GM18909 (cell line): ENCODE measurements around the gene AATK.
"Not testable (repeated sequence)": the region's sequence is repeated elsewhere in the genome, so short reads cannot be mapped to it uniquely, and the experiment has no call there.

Source experiments
- ATAC-seq: cut with Tn5 transposase; IDR thresholded peaks from one replicate; pipeline ENCODE4 v1.9.1; 2021; ENCODE audit warnings: mild to moderate bottlenecking; ENCODE audit not compliant: unreplicated experiment, poor library complexity

AATK gene

GRCh38 chr17:81163703-81164370 lies 2.2 kb downstream of the AATK start:
- no peak for ATAC-seq

GRCh38 chr17:81163051-81163695 lies 2.8 kb downstream of the AATK start:
- no peak for ATAC-seq

DNA sequence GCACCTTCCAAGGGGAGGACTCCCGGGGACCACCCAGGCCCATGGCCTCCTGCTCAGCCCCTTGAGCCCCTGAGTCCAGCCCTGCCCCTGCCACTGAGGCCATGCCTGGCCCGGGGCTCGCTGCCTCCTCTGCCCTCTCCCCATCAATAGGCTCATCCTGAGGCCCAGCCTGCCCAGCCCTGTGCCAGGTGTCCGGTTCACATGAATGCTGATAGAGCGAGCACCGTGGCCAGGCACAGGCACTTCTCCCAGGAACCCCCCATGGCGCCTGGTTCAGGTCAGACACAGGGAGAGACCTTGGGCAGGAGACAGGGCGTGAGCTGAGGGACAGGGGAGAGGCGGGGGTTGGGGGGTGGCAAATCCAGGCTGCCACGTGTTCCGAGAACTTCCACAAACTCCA lies 3.5 kb downstream of the AATK start:
- ATAC-seq = no peak

DNA sequence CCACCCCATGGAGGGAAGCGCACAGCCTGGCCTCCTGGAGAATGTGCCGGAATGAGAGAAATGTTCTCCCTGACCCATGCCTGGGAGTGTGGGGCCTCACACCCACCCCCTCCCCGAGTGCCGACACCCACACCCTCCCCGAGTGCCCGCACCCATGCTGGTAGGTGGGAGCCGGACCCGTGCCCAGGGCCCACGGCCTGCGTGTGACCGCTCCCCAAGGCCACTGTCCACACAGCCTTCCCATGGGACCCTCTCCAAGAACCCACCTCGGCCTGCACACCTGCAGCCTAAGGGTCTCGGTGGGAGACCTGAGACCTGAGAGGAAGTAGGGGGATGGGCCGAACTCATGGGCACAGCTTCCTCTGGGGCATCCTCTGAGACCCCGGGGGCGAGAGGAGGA lies 4.0 kb downstream of the AATK start:
- no peak for ATAC-seq

GRCh38 chr17:81161536-81161935 lies 4.5 kb downstream of the AATK start:
- no peak for ATAC-seq

GRCh38 chr17:81160747-81161453 lies 5.1 kb downstream of the AATK start:
- no peak for ATAC-seq

GRCh38 chr17:81160306-81160705 lies 5.7 kb downstream of the AATK start:
- no peak for ATAC-seq

GRCh38 chr17:81159611-81160265 lies 6.3 kb downstream of the AATK start:
- ATAC-seq = no peak

- ATAC-seq = no peak
Observed at GRCh38 chr17:81158688-81159590, 7.1 kb downstream of the AATK start.

- ATAC-seq = no peak
Observed at GRCh38 chr17:81157848-81158687, 8.0 kb downstream of the AATK start.

DNA sequence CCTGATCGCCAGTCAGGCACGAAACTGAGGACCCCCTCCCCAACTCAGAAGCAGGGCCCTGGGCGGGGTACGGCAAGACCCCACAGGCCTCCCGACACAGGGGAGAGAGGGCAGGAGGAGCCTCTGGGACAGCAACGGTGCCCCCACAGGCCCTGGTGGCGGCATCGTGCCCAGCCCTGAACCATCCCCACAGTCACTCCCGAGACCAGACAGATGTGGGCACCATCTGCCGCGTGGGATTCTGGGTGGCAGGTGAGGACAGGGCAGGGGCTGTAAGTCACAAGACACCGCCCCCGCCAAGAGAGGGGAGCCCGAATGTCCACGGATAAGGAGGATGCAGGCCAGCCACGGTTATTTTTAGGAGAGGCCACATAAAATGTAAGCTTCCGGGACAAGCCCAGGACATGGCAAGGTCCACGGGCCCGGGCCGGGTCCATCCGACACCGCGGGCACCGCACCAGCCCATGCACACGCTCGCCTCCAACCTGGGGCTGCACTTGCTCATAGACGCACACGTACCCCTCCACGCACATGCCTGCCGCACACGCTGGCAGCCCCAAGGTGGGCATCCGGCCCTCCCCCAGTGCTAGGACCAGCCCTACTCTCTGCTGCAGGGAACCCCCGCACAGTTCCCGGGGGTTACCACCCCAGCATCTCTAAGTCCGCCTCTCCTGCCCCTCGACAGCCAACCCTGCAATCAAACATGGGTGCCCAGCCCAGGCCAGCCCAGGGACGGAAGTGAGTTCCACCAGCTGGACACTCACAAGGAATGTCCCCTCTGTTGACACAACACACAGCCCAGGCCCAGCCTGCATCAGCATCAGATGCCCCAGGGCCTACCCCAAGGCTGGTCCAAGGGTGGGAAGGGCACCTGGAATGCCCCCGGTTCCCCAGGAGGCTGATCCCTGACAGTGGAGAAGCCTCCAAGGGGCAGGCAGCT lies 8.9 kb downstream of the AATK start:
- no peak for ATAC-seq

DNA sequence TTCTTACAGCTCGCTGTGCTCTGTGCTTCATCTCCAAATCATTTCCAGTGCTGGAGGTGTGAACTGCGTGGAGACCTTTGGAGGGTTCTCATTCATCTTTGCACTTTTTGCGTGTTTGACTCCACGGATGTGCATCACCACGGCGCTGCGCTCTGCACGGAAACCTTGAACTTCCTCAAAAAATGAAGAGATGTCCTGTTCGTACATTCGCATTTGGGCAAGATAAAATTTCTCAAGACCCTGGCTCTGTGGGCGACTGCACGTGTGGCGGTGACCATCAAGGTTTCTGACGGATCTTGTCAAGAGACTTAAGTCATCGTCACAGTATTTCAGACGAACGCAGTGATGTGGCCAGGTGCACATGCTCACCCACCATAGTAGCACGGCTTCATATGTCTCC lies 11.1 kb downstream of the AATK start:
- no peak for ATAC-seq

GRCh38 chr17:81154016-81154415 lies 12.0 kb downstream of the AATK start:
- not testable (repeated sequence) for ATAC-seq

DNA sequence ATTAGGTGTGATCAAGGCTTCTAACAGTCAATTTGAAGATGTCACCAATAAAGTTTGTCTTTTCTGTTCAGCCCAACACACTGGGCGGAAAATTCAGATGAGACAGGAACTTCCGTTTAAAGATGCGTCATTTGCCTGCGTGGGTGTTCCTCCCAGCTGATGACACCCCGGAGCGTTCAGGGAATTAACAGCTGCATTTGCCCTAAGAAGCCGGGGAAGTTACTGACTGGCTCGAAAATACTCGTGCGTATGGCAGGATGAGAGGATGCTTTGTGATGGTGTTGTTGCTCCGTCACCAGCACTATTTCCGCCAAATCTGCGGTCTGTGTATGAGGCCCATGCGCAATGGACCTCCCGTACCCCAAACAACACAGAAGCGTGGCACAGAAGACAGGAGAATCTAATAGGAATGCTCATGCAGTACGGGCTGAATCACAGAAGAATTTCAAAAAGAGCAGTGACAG lies 12.6 kb downstream of the AATK start:
- no peak for ATAC-seq

DNA sequence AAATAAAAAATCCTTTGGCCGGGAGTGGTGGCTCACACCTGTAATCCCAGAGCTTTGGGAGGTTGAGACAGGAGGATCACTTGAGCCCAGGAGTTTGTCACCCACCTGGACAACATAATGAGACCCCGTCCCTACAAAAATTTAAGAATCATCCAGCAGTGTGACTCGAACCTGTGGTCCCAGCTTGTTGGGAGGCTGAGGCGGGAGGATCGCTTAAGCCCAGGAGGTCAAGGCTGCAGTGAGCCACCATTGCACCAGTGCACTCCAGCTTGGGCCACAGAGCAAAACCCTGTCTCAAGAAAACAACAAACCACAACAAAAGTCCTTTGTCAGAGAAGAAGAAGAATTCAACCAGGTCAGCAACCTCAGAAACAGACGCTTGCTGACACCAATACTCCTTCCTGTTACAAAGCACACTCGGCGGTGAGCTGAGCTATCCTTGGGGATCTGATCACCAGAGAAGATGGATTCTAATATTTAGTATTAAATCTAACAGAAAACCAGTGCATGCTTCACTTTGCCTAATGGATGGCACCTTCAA lies 13.7 kb downstream of the AATK start:
- ATAC-seq = no peak

GRCh38 chr17:81151278-81151677 lies 14.7 kb downstream of the AATK start:
- ATAC-seq = no peak

DNA sequence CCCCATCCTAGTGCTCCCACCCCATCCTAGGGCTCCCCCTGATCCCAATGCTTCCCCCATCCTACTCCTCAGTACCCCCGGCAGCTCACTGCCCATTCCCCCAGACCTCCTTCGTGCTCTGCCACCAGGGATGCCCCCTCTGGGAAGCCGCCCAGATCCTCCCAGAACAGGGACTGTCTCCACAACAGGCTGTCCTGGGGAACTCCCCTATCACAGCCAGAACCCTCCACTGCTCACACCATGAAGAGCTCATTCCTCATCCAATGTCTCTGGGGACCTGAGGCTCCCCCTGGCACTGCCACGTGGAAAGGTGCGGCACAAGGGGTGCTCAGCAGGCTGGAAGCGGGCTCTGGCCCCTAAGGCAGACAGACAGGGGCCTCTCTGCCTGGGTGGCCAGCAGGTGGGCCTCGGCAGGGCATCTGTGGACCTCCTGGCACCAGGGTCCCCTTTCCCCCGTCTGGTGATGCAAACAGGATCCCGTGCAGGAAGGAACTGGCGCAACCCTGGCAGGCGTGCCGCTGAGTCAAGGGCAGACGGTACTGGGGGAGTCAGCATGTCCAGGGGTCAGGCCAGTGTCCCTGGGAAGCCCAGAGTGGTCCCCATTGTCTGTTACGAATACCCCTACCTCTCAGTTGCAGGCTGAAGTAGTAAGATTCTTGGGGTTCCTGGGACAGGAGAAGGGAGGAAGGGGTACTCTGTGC lies 15.5 kb downstream of the AATK start:
- no peak for ATAC-seq
